WTC11 (cell line): Measurements from ENCODE around the gene TMEM145.

Experiments
- CTCF ChIP-seq: fragments of 200-600 bp; IDR thresholded peaks from 2 replicates; pipeline ENCODE4 v1.8.0; 2022; ENCODE audit warnings: antibody characterized with exemption
- TF ChIP-seq, protein P1 (sequence below): sonication (generic); formaldehyde crosslinking; IDR thresholded peaks from 2 replicates; pipeline ENCODE4 v1.8.0; 2023; ENCODE audit warnings: missing genetic modification reagents
- TF ChIP-seq, protein P2 (sequence below): sonication (generic); formaldehyde crosslinking; IDR thresholded peaks from 2 replicates; pipeline ENCODE4 v1.8.1; 2022; ENCODE audit warnings: missing genetic modification reagents, borderline replicate concordance

- TF ChIP-seq CTCF, result no peak
- TF ChIP-seq, protein P1, sequence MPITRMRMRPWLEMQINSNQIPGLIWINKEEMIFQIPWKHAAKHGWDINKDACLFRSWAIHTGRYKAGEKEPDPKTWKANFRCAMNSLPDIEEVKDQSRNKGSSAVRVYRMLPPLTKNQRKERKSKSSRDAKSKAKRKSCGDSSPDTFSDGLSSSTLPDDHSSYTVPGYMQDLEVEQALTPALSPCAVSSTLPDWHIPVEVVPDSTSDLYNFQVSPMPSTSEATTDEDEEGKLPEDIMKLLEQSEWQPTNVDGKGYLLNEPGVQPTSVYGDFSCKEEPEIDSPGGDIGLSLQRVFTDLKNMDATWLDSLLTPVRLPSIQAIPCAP (CRISPR knock-in tag), result no peak
- TF ChIP-seq, protein P2, sequence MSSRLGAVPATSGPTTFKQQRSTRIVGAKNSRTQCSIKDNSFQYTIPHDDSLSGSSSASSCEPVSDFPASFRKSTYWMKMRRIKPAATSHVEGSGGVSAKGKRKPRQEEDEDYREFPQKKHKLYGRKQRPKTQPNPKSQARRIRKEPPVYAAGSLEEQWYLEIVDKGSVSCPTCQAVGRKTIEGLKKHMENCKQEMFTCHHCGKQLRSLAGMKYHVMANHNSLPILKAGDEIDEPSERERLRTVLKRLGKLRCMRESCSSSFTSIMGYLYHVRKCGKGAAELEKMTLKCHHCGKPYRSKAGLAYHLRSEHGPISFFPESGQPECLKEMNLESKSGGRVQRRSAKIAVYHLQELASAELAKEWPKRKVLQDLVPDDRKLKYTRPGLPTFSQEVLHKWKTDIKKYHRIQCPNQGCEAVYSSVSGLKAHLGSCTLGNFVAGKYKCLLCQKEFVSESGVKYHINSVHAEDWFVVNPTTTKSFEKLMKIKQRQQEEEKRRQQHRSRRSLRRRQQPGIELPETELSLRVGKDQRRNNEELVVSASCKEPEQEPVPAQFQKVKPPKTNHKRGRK, result no peak
These were observed 36.4 kb downstream of the TMEM145 start for GRCh38 chr19:42349378-42350107.
